Cardiac muscle cell (in vitro differentiated cells and primary cell): ENCODE results near the gene GPRC5B. TPM values are rescaled to one million over a fixed set of nuclear protein-coding genes. Genes with fewer than 3 reads are reported as not detected.
A peak's percentile ranks its signal among the peaks of the same experiment; 100 is the strongest.

Source experiments
- DNase-seq, 2 donors: peaks; one replicate each; pipeline versions ENCODE4 v3.0.0 to v3.0.0-alpha.2; 2010 to 2017; ENCODE audit warnings: low read depth in 1 of 2, low spot score in 1 of 2
- H3K27ac ChIP-seq: fragments of 200-600 bp; sonication (generic); 2 replicates; pipeline ENCODE4 v1.5.1; 2016
- H3K27me3 ChIP-seq: fragments of 200-600 bp; sonication (generic); 2 replicates; pipeline ENCODE4 v1.6.0; 2016; ENCODE audit warnings: control low read depth
- H3K36me3 ChIP-seq: fragments of 200-600 bp; sonication (generic); 2 replicates; pipeline ENCODE4 v1.5.1; 2016; ENCODE audit warnings: control low read depth
- H3K4me1 ChIP-seq: fragments of 200-600 bp; sonication (generic); 2 replicates; pipeline ENCODE4 v1.8.1; 2017; ENCODE audit warnings: low read depth, mild to moderate bottlenecking, mixed run types
- H3K4me3 ChIP-seq: fragments of 200-600 bp; sonication (generic); 2 replicates; pipeline ENCODE4 v1.5.1; 2016; ENCODE audit warnings: mild to moderate bottlenecking
- H3K9me3 ChIP-seq: fragments of 200-600 bp; sonication (generic); 2 replicates; pipeline ENCODE4 v1.5.1; 2017; ENCODE audit warnings: low read depth, mild to moderate bottlenecking, control low read depth
- polyA plus RNA-seq: library from polyadenylated mRNA; unstranded; fragments of >200 nt; fragmentation: Nextera tagmentation; extraction: Ambion mirVana; gene quantifications from 2 replicates; pipeline ENCODE4 v1.2.1, GENCODE V29; 2016
- total RNA-seq: library from RNA; depleted of rRNA; stranded (reverse); fragments of >200 nt; gene quantifications from 2 replicates; pipeline ENCODE4 v1.2.3, GENCODE V29; 2016
- TF ChIP-seq, protein P1 (sequence below): IDR thresholded peaks from 2 replicates; pipeline ENCODE4 v1.5.1; 2012; ENCODE audit warnings: low read depth, mild to moderate bottlenecking, low read length

GPRC5B gene
- total and polyA plus RNA-seq, 2 experiments from 2014 or later: 14.7 to 15.5 TPM

DNA sequence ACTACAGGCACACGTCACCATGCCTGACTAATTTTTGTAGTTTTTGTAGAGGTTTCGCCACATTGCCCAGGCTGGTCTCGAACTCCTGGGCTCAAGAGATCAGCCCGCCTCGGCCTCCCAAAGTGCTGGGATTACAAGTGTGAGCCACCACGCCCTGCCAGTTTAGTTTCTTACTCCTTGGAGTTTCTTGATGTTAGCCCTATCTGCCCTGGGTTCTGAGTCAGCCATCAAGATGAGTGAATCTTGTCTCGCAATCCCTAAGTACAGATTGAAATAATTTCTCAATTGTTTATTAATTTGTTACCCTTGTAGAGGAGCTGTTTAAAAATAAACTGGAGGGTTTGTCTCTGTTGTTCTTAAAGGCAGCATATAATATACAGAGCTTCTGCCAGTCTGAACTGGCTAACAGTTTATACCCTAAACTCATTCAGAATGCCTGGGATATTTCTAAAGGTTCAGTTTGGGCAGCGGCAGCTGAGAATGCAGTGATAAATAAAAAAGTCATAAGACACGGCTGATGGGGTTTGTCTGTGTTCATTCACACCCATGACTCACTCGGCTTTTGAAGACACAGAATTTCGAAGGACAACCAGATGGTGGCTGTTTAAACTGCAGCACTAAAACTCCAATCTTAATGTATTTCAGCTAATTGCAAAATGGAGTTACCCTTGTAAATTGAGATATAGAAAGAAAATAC lies 39.6 kb downstream of the GPRC5B start:
- Histone ChIP-seq H3K9me3 (no peaks in the 10 kb centered on the region), H3K36me3 (no peaks in the 10 kb centered on the region), H3K27ac (no peak overlapping the region), H3K27me3 (no peaks in the 10 kb centered on the region), H3K4me1 (peaks cover 24% of the 10 kb centered on the region), H3K4me3 (no peak overlapping the region)
- peak in 1 of 2 donors; percentile 84 for DNase-seq
- TF ChIP-seq, protein P1, sequence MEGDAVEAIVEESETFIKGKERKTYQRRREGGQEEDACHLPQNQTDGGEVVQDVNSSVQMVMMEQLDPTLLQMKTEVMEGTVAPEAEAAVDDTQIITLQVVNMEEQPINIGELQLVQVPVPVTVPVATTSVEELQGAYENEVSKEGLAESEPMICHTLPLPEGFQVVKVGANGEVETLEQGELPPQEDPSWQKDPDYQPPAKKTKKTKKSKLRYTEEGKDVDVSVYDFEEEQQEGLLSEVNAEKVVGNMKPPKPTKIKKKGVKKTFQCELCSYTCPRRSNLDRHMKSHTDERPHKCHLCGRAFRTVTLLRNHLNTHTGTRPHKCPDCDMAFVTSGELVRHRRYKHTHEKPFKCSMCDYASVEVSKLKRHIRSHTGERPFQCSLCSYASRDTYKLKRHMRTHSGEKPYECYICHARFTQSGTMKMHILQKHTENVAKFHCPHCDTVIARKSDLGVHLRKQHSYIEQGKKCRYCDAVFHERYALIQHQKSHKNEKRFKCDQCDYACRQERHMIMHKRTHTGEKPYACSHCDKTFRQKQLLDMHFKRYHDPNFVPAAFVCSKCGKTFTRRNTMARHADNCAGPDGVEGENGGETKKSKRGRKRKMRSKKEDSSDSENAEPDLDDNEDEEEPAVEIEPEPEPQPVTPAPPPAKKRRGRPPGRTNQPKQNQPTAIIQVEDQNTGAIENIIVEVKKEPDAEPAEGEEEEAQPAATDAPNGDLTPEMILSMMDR: no peak

DNA sequence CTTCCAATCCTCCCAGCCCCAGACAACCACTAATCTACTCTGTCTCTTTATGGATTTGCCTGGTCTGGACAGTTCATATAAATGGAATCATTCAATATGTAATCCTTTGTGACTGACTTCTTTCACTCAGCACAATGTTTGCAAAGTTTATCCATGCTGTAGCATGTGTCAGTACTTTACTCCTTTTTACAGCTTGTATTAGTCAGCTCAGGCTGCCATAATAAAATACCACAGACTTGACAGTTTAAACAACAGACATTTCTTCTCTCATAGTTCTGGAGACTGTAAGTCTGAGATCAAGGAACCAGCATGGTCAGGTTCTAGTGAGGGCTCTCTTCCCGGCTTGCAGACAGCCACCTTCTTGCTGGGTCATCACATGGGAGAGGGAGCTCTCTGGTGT lies 41.3 kb downstream of the GPRC5B start:
- no peak overlapping the region for H3K4me3 ChIP-seq
- peaks cover 24% of the 10 kb centered on the region for H3K4me1 ChIP-seq
- H3K36me3 ChIP-seq: no peaks in the 10 kb centered on the region
- no peaks in the 10 kb centered on the region for H3K9me3 ChIP-seq
- H3K27me3 ChIP-seq: no peaks in the 10 kb centered on the region
- DNase-seq: no peak
- no peak overlapping the region for H3K27ac ChIP-seq
- TF ChIP-seq, protein P1: no peak

DNA sequence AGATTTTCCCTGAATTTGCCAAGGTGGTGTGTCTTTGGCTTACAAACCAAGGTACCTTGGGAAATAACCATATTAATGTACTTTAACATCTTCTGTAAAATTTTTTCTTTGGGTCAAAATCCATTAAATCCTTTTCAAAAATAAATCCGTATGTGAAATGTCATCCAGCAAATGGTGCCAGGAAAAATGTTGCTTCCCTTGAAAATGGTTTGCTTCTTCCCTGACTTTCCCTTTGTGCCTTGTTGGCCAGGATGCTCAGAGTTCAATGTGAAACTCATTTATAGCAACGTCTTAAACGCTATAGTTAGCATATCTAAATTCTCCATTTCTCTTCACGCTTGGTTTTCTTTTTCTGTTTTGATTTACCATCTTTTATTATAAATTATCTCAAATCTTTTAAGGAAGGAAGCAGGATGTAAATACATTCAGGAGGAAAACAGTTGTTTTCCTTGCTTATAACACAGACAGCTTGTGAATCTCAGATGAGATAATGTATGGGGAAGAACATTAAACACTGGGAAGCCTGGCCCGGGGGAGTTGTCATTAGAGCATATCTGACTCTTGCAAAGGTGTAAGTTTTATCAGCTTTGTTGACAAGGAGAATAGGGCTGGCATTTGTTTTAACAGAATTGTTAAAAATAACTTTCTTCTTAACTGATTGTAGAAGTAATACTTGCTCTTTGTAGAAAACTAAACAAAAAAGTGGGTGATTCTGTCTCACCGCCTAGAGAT lies 42.1 kb downstream of the GPRC5B start:
- Histone ChIP-seq H3K27ac (no peak overlapping the region), H3K27me3 (no peaks in the 10 kb centered on the region), H3K9me3 (no peaks in the 10 kb centered on the region), H3K36me3 (no peaks in the 10 kb centered on the region), H3K4me1 (peaks cover 24% of the 10 kb centered on the region), H3K4me3 (no peak overlapping the region)
- no peak for DNase-seq
- TF ChIP-seq, protein P1: no peak

DNA sequence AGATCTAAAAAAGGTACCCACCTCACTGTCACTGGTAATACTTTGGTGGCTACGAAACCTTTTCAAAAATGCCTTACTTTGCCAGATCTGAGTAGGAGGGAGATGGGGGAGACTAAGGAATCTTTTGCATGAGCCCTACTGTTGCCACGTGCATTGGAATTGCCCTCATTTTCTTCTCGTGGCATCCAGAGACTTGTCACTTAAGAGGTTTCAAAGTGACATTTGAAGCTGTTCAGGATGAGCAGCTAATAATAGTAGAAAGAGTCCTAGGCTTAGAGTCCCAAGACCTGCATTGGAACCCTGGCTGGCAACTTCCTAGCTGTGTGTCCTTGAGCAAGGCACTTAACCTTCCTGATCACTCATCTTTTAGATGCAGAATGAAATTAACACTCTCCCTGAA lies 43.5 kb downstream of the GPRC5B start:
- Histone ChIP-seq H3K36me3 (no peaks in the 10 kb centered on the region), H3K4me1 (peaks cover 24% of the 10 kb centered on the region), H3K27ac (peak overlapping the region; percentile 61), H3K27me3 (no peaks in the 10 kb centered on the region), H3K4me3 (no peak overlapping the region), H3K9me3 (no peaks in the 10 kb centered on the region)
- TF ChIP-seq, protein P1: no peak
- no peak for DNase-seq

DNA sequence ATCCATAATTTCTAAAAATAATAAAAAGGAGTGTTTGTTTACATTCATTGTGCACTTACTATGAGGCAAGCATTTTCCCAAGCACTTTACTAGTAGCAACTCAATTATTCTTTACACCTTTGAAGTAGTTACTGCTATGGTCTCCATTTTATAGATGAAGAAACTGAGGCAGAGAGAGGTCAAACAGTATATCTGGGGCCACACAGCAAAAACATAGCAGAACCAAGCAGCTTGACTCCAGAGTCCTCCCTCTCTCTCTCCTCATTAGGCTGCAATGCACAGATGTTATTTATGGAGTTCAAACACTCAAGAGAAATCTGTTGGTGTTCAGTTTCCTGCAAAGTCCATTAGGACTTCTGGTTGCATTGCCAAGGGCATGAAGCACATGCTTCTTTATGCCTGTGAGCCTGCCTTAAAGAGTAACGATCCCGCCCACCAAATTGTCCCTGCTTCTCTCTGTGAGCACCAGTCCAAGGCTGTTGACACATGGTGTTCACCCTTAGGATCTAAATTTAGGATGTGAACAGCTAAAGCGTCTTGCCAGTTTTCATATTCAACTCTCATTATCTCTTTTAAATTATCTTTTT lies 44.0 kb downstream of the GPRC5B start:
- Histone ChIP-seq H3K4me3 (no peak overlapping the region), H3K27ac (peak overlapping the region; percentile 61), H3K36me3 (no peaks in the 10 kb centered on the region), H3K27me3 (no peaks in the 10 kb centered on the region), H3K9me3 (no peaks in the 10 kb centered on the region), H3K4me1 (peaks cover 24% of the 10 kb centered on the region)
- peak in 1 of 2 donors; percentile 74 for DNase-seq
- TF ChIP-seq, protein P1: no peak
